ENCODE data around the gene NME1. TPM values are rescaled to one million over a fixed set of nuclear protein-coding genes. Genes with fewer than 3 reads are reported as not detected.

The NME1 gene
- total RNA-seq, 2 experiments from 2014 or later: 11.0 to 15.6 TPM

GRCh38 chr17:51188271-51188833, 35.0 kb downstream of the NME1 start:
- Mint-ChIP-seq H3K27ac (no peak overlapping the region), H3K4me3 (no peak overlapping the region), H3K9me3 (no peaks in the 10 kb centered on the region), H3K27me3 (no peaks in the 10 kb centered on the region), H3K4me1 (ENCODE audit: low read depth) (no peaks in the 10 kb centered on the region), H3K36me3 (ENCODE audit: low read depth) (peaks cover 83% of the 10 kb centered on the region)
- no peaks in the 10 kb centered on the region for H3K9me3 ChIP-seq (ENCODE audit: control insufficient read depth in 1 of 2, insufficient read depth in 1 of 2, low read length in 2 of 2)
- ChIA-PET POLR2A (no interaction called here), CTCF (interaction anchor here (0.7 kb wide), 1 partner anchor 52 kb away, joined by 4 read pairs; no protein-coding TSS in a partner anchor)
- no peak overlapping the region for H3K27ac ChIP-seq (ENCODE audit: low read depth in 1 of 2, low read length in 2 of 2)
- DNase-seq (no peak), ATAC-seq (ENCODE audit: poor library complexity) (no peak)
- H3K36me3 ChIP-seq (ENCODE audit: insufficient read depth, low read length): peaks cover 59% of the 10 kb centered on the region
- H3K27me3 ChIP-seq (ENCODE audit: control insufficient read depth in 1 of 2, insufficient read depth in 2 of 2, low read length in 2 of 2): no peaks in the 10 kb centered on the region
- H3K4me3 ChIP-seq (ENCODE audit: low read length): no peak overlapping the region
- no peak for TF ChIP-seq CTCF (IDR thresholded peaks at IDR 0.05)
- intact Hi-C loops (cut with DNase I, micrococcal nuclease): no loop called here
- no peaks in the 10 kb centered on the region for H3K4me1 ChIP-seq (ENCODE audit: insufficient read depth, low read length)

- no peak for DNase-seq
- H3K9me3 ChIP-seq (ENCODE audit: control insufficient read depth in 1 of 2, insufficient read depth in 1 of 2, low read length in 2 of 2): no peaks in the 10 kb centered on the region
- no peaks in the 10 kb centered on the region for H3K4me1 ChIP-seq (ENCODE audit: insufficient read depth, low read length)
- Mint-ChIP-seq H3K4me3 (no peak overlapping the region), H3K36me3 (ENCODE audit: low read depth) (peaks cover 86% of the 10 kb centered on the region), H3K9me3 (no peaks in the 10 kb centered on the region), H3K27ac (no peak overlapping the region), H3K4me1 (ENCODE audit: low read depth) (no peaks in the 10 kb centered on the region), H3K27me3 (no peaks in the 10 kb centered on the region)
- no peak for ATAC-seq (ENCODE audit: poor library complexity)
- H3K27me3 ChIP-seq (ENCODE audit: control insufficient read depth in 1 of 2, insufficient read depth in 2 of 2, low read length in 2 of 2): no peaks in the 10 kb centered on the region
- intact Hi-C loops (cut with DNase I, micrococcal nuclease): no loop called here
- H3K4me3 ChIP-seq (ENCODE audit: low read length): no peak overlapping the region
- ChIA-PET POLR2A (no interaction called here), CTCF (no interaction called here)
- H3K27ac ChIP-seq (ENCODE audit: low read depth in 1 of 2, low read length in 2 of 2): no peak overlapping the region
- H3K36me3 ChIP-seq (ENCODE audit: insufficient read depth, low read length): peaks cover 59% of the 10 kb centered on the region
- TF ChIP-seq CTCF (IDR thresholded peaks at IDR 0.05): no peak
These were observed 35.8 kb downstream of the NME1 start for GRCh38 chr17:51189162-51189561.

- Histone ChIP-seq H3K27ac (ENCODE audit: low read depth in 1 of 2, low read length in 2 of 2) (no peak overlapping the region), H3K36me3 (ENCODE audit: insufficient read depth, low read length) (peaks cover 57% of the 10 kb centered on the region), H3K27me3 (ENCODE audit: control insufficient read depth in 1 of 2, insufficient read depth in 2 of 2, low read length in 2 of 2) (no peaks in the 10 kb centered on the region), H3K4me3 (ENCODE audit: low read length) (no peak overlapping the region), H3K9me3 (ENCODE audit: control insufficient read depth in 1 of 2, insufficient read depth in 1 of 2, low read length in 2 of 2) (no peaks in the 10 kb centered on the region), H3K4me1 (ENCODE audit: insufficient read depth, low read length) (no peaks in the 10 kb centered on the region)
- no peaks in the 10 kb centered on the region for H3K4me1 Mint-ChIP-seq (ENCODE audit: low read depth)
- H3K27ac Mint-ChIP-seq: no peak overlapping the region
- DNase-seq: no peak
- H3K4me3 Mint-ChIP-seq: no peak overlapping the region
- ChIA-PET CTCF (no interaction called here), POLR2A (no interaction called here)
- no peak for ATAC-seq (ENCODE audit: poor library complexity)
- intact Hi-C loops (cut with DNase I, micrococcal nuclease): no loop called here
- no peaks in the 10 kb centered on the region for H3K27me3 Mint-ChIP-seq
- H3K36me3 Mint-ChIP-seq (ENCODE audit: low read depth): peaks cover 86% of the 10 kb centered on the region
- H3K9me3 Mint-ChIP-seq: no peaks in the 10 kb centered on the region
- no peak for TF ChIP-seq CTCF (IDR thresholded peaks at IDR 0.05)
These were observed 36.3 kb downstream of the NME1 start for GRCh38 chr17:51189628-51190027.
